HepG2 (cell line): ENCODE results near the gene CES3. TPM values are rescaled to one million over a fixed set of nuclear protein-coding genes. Genes with fewer than 3 reads are reported as not detected.

Source experiments
- CEBPG ChIP-seq: IDR thresholded peaks from 2 replicates; pipeline ENCODE4 v1.6.1; 2016
- CENPT ChIP-seq: sonication (generic); formaldehyde crosslinking; IDR thresholded peaks from 2 replicates; pipeline ENCODE4 v1.8.0; 2022; ENCODE audit warnings: low read depth, mild to moderate bottlenecking, moderate library complexity, missing genetic modification reagents
- EED ChIP-seq: sonication (generic); formaldehyde crosslinking; IDR thresholded peaks from 2 replicates; pipeline ENCODE4 v1.5.0; 2020; ENCODE audit warnings: mild to moderate bottlenecking, missing genetic modification reagents
- FOXJ3 ChIP-seq: sonication (generic); formaldehyde crosslinking; IDR thresholded peaks from 2 replicates; pipeline ENCODE4 v1.4.0; 2020; ENCODE audit warnings: missing genetic modification reagents, mild to moderate bottlenecking, borderline replicate concordance
- GABPA ChIP-seq, 2 experiments: IDR thresholded peaks; 2 replicates each; pipeline ENCODE4 v1.6.1; 2011 to 2016; ENCODE audit warnings: low read depth in 2 of 2, low read length in 1 of 2, missing biosample characterization in 1 of 2, missing genetic modification characterization in 1 of 2
- NFKBIZ ChIP-seq: IDR thresholded peaks from 2 replicates; pipeline ENCODE4 v1.6.1; 2018; ENCODE audit warnings: missing genetic modification reagents, missing compliant biosample characterization
- NKX3-1 ChIP-seq: sonication (generic); formaldehyde crosslinking; IDR thresholded peaks from 2 replicates; pipeline ENCODE4 v1.5.0; 2020; ENCODE audit warnings: missing genetic modification reagents
- RNF2 ChIP-seq: fragments of 450-650 bp; conservative IDR thresholded peaks from 2 replicates; pipeline ENCODE4 v1.6.1; 2016; ENCODE audit warnings: low read depth
- SNAI1 ChIP-seq: sonication (generic); formaldehyde crosslinking; IDR thresholded peaks from 2 replicates; pipeline ENCODE4 v1.5.0; 2020; ENCODE audit warnings: mild to moderate bottlenecking, missing genetic modification reagents, borderline replicate concordance
- SOX13 ChIP-seq, 3 experiments: fragments of 450-650 bp in 1 of 3; sonication (generic) in 1 of 3; formaldehyde crosslinking in 1 of 3; IDR thresholded peaks in 2 of 3; conservative IDR thresholded peaks in 1 of 3; 2 replicates each; pipeline versions ENCODE4 v1.5.0 to v1.6.1; 2016 to 2020; ENCODE audit warnings: antibody characterized with exemption in 1 of 3, mild to moderate bottlenecking in 1 of 3, missing compliant biosample characterization in 1 of 3, missing genetic modification reagents in 1 of 3, moderate library complexity in 1 of 3
- TBX2 ChIP-seq: sonication (generic); formaldehyde crosslinking; IDR thresholded peaks from 2 replicates; pipeline ENCODE4 v1.5.0; 2020; ENCODE audit warnings: missing genetic modification reagents, mild to moderate bottlenecking, borderline replicate concordance
- ZBTB7B ChIP-seq: sonication (generic); formaldehyde crosslinking; IDR thresholded peaks from 2 replicates; pipeline ENCODE4 v1.4.0; 2020; ENCODE audit warnings: missing genetic modification reagents
- ZMYM3 ChIP-seq: sonication (generic); formaldehyde crosslinking; IDR thresholded peaks from 2 replicates; pipeline ENCODE4 v1.5.1; 2020; ENCODE audit warnings: mild to moderate bottlenecking, missing genetic modification reagents
- ZNF292 ChIP-seq: sonication (generic); formaldehyde crosslinking; IDR thresholded peaks from 2 replicates; pipeline ENCODE4 v1.8.1; 2022; ENCODE audit warnings: mild to moderate bottlenecking, low read depth, missing genetic modification reagents, borderline replicate concordance
- ZNF33B ChIP-seq: sonication (generic); formaldehyde crosslinking; IDR thresholded peaks from 2 replicates; pipeline ENCODE4 v1.5.1; 2020; ENCODE audit warnings: mild to moderate bottlenecking, missing genetic modification reagents
- ZNF34 ChIP-seq: sonication (generic); formaldehyde crosslinking; IDR thresholded peaks from 2 replicates; pipeline ENCODE4 v1.4.0; 2020; ENCODE audit warnings: mild to moderate bottlenecking, missing genetic modification reagents, borderline replicate concordance
- ZNF441 ChIP-seq: sonication (generic); formaldehyde crosslinking; IDR thresholded peaks from 2 replicates; pipeline ENCODE4 v1.7.0; 2021; ENCODE audit warnings: missing genetic modification reagents, borderline replicate concordance
- ZNF468 ChIP-seq: sonication (generic); formaldehyde crosslinking; IDR thresholded peaks from 2 replicates; pipeline ENCODE4 v1.8.0; 2022; ENCODE audit warnings: mild to moderate bottlenecking, moderate library complexity, missing genetic modification reagents
- ZNF503 ChIP-seq: sonication (generic); formaldehyde crosslinking; IDR thresholded peaks from 2 replicates; pipeline ENCODE4 v1.4.0; 2020; ENCODE audit warnings: missing genetic modification reagents
- ZNF546 ChIP-seq: sonication (generic); formaldehyde crosslinking; conservative IDR thresholded peaks from 2 replicates; pipeline ENCODE4 v1.8.1; 2023; ENCODE audit warnings: mild to moderate bottlenecking, missing genetic modification reagents
- polyA plus RNA-seq, 8 experiments: library from polyadenylated mRNA; depleted of rRNA in 3 of 8; stranded (reverse) in 7 of 8; unstranded in 1 of 8; fragments of >200 nt; fragmentation: Illumina TruSeq in 4 of 8; extraction: Trizol in 4 of 8; gene quantifications; 2 replicates each; pipeline versions ENCODE4 v1.2.1 to v1.2.3, GENCODE V29; 2011 to 2016; ENCODE audit warnings: low read depth in 4 of 8, missing spikeins in 1 of 8, mixed read lengths in 1 of 8; ENCODE audit not compliant: insufficient read depth in 1 of 8
- total RNA-seq, 5 experiments: library from RNA; depleted of rRNA; stranded (reverse); fragments of >200 nt; fragmentation: Illumina TruSeq; extraction: Trizol; gene quantifications; 2 replicates each; pipeline ENCODE4 v1.2.3, GENCODE V29; 2016; ENCODE audit warnings: low read depth in 1 of 5
- TF ChIP-seq, protein P1 (sequence below): IDR thresholded peaks from 2 replicates; pipeline ENCODE4 v1.4.0; 2020; ENCODE audit warnings: mild to moderate bottlenecking, missing genetic modification reagents
- TF ChIP-seq, protein P2 (sequence below): sonication (generic); formaldehyde crosslinking; IDR thresholded peaks from 2 replicates; pipeline ENCODE4 v1.4.0; 2020; ENCODE audit warnings: missing genetic modification reagents

The CES3 gene
- total and polyA plus RNA-seq, 2 of the 13 experiments (the other 11 are each of a cell fraction or from before 2014, with no cell fraction given), result 6.6 to 17.4 TPM

DNA sequence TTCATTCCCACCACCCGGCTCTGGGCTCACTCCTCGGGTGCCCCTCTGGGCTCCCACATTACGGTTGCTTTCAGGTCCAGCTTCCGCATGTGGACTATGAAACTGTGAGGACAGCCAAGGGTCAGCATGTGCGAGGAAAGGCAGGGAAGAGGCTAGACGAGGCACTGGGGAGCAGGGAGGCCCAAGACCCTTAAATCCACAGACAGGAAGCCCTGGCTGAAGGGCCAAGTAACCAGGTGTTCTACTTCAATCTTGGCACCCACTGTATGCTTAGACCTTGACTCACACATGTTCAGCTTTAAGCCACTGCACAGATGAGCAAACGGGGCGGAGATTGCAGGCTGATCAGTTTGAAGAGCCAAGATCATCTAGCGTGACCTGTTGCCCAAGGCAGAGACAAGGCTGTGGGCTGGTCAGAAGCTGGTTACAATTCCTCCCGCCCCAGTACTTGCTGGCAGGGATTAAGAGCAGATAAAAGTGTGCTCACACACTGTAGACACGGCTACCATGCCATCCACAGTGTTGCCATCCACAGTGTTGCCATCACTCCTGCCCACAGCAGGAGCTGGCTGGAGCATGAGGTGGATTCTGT, 27.2 kb downstream of the CES3 start, which contains the start of gene CES4A (continued):
- TF ChIP-seq NFKBIZ (CRISPR knock-in tag) (no peak), CEBPG (CRISPR knock-in tag) (peak; percentile 58; the same call in 1 of the 2 replicates), ZBTB7B (peak; percentile 48; the same call in 1 of the 2 replicates), ZNF468 (no peak), ZNF441 (CRISPR knock-in tag) (0 out of 2 replicates have a peak, but pooled peaks have one; percentile 17), TBX2 (CRISPR knock-in tag) (peak; percentile 36), ZNF546 (CRISPR knock-in tag) (peak; percentile 67; the same call in 1 of the 2 replicates), ZNF34 (no peak), SOX13 (IDR thresholded peaks at IDR 0.05) (no peak), SOX13 (CRISPR knock-in tag; conservative IDR thresholded peaks at IDR 0.05 in 1 of 2, IDR thresholded peaks at IDR 0.05 in 1 of 2) (peak in 1 of 2 experiments; percentile 13; a peak in 1 of 4 replicates), ZNF292 (CRISPR knock-in tag) (peak; percentile 63; the same call in 1 of the 2 replicates), ZNF33B (CRISPR knock-in tag) (0 out of 2 replicates have a peak, but pooled peaks have one; percentile 55), SNAI1 (CRISPR knock-in tag) (no peak), EED (CRISPR knock-in tag) (no peak), ZMYM3 (peak; percentile 51), ZNF503 (CRISPR knock-in tag) (no peak), NKX3-1 (no peak), RNF2 (0 out of 2 replicates have a peak, but pooled peaks have one; percentile 31), GABPA (IDR thresholded peaks at IDR 0.05; ENCODE audit: low read depth, low read length) (no peak), GABPA (CRISPR knock-in tag; IDR thresholded peaks at IDR 0.05; ENCODE audit: low read depth) (no peak), FOXJ3 (CRISPR knock-in tag) (no peak), CENPT (CRISPR knock-in tag) (0 out of 2 replicates have a peak, but pooled peaks have one; percentile 9)
- TF ChIP-seq, protein P1, sequence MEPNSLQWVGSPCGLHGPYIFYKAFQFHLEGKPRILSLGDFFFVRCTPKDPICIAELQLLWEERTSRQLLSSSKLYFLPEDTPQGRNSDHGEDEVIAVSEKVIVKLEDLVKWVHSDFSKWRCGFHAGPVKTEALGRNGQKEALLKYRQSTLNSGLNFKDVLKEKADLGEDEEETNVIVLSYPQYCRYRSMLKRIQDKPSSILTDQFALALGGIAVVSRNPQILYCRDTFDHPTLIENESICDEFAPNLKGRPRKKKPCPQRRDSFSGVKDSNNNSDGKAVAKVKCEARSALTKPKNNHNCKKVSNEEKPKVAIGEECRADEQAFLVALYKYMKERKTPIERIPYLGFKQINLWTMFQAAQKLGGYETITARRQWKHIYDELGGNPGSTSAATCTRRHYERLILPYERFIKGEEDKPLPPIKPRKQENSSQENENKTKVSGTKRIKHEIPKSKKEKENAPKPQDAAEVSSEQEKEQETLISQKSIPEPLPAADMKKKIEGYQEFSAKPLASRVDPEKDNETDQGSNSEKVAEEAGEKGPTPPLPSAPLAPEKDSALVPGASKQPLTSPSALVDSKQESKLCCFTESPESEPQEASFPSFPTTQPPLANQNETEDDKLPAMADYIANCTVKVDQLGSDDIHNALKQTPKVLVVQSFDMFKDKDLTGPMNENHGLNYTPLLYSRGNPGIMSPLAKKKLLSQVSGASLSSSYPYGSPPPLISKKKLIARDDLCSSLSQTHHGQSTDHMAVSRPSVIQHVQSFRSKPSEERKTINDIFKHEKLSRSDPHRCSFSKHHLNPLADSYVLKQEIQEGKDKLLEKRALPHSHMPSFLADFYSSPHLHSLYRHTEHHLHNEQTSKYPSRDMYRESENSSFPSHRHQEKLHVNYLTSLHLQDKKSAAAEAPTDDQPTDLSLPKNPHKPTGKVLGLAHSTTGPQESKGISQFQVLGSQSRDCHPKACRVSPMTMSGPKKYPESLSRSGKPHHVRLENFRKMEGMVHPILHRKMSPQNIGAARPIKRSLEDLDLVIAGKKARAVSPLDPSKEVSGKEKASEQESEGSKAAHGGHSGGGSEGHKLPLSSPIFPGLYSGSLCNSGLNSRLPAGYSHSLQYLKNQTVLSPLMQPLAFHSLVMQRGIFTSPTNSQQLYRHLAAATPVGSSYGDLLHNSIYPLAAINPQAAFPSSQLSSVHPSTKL (CRISPR knock-in tag), result peak; percentile 60
- TF ChIP-seq, protein P2, sequence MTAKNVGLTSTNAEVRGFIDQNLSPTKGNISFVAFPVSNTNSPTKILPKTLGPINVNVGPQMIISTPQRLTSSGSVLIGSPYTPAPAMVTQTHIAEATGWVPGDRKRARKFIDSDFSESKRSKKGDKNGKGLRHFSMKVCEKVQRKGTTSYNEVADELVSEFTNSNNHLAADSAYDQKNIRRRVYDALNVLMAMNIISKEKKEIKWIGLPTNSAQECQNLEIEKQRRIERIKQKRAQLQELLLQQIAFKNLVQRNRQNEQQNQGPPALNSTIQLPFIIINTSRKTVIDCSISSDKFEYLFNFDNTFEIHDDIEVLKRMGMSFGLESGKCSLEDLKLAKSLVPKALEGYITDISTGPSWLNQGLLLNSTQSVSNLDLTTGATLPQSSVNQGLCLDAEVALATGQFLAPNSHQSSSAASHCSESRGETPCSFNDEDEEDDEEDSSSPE, result peak; percentile 61; the same call in 1 of the 2 replicates
